Esophagus muscularis mucosa (tissue), 3 donors: ENCODE measurements around the gene DNM3.

Source experiments
- POLR2A ChIP-seq: fragments of 450-650 bp; IDR thresholded peaks from one replicate; pipeline ENCODE4 v1.6.1; 2017; ENCODE audit warnings: antibody characterized with exemption, moderate library complexity, mild to moderate bottlenecking, low read depth
- TF ChIP-seq, protein P1 (sequence below), 3 experiments: fragments of 200-600 bp in 2 of 3; fragments of 450-650 bp in 1 of 3; sonication (generic) in 2 of 3; IDR thresholded peaks; one replicate each; pipeline ENCODE4 v1.5.1; 2017 to 2019; ENCODE audit warnings: antibody characterized with exemption in 3 of 3, mild to moderate bottlenecking in 2 of 3, moderate library complexity in 1 of 3

- TF ChIP-seq, protein P1, sequence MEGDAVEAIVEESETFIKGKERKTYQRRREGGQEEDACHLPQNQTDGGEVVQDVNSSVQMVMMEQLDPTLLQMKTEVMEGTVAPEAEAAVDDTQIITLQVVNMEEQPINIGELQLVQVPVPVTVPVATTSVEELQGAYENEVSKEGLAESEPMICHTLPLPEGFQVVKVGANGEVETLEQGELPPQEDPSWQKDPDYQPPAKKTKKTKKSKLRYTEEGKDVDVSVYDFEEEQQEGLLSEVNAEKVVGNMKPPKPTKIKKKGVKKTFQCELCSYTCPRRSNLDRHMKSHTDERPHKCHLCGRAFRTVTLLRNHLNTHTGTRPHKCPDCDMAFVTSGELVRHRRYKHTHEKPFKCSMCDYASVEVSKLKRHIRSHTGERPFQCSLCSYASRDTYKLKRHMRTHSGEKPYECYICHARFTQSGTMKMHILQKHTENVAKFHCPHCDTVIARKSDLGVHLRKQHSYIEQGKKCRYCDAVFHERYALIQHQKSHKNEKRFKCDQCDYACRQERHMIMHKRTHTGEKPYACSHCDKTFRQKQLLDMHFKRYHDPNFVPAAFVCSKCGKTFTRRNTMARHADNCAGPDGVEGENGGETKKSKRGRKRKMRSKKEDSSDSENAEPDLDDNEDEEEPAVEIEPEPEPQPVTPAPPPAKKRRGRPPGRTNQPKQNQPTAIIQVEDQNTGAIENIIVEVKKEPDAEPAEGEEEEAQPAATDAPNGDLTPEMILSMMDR (IDR thresholded peaks at IDR 0.05), result no peak
- TF ChIP-seq POLR2A, result no peak
Measured at GRCh38 chr1:171997936-171998335, 156.6 kb downstream of the DNM3 start.
